ENCODE measurements around the gene LRRC27. TPM values are rescaled to one million over a fixed set of nuclear protein-coding genes. Genes with fewer than 3 reads are reported as not detected.
"Not testable (repeated sequence)": the region's sequence is repeated elsewhere in the genome, so short reads cannot be mapped to it uniquely, and the experiment has no call there.

The LRRC27 gene
- total and polyA plus RNA-seq, 2 donors (not counting 1 experiment from before 2014, with no cell fraction given), result 23.6 to 25.6 TPM

DNA sequence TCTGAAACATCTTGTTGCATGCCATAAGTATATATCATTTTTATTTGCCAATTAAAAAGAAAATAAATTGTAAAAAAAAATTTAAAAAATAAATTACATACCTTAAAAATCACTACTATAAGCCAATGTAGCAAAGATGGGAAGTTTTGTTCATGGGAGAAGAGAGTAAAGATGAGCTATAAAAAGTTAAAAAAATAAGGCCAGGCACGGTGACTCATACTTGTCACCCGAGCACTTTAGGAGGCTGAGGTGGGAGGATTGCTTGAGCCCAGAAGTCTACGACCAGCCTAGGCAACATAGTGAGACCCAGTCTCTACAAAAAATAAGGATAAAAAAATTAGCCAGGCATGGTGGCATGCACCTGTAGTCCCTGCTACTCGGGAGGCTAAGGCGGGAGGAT, 15.9 kb upstream of the LRRC27 start:
- Histone ChIP-seq H3K27me3 (replicated peaks in 1 of 4; ENCODE audit: control extremely low read depth in 1 of 4, control insufficient read depth in 3 of 4, insufficient read depth in 4 of 4, low read length in 3 of 4) (peaks cover 0 to 2% (median 0%) of the 10 kb centered on the region in 4 experiments), H3K27ac (ENCODE audit: low read length in 2 of 2) (no peak overlapping the region), H3K9ac (ENCODE audit: low read length) (no peak overlapping the region), H3K79me2 (ENCODE audit: control insufficient read depth, insufficient read depth, low read length) (no peaks in the 10 kb centered on the region), H3K4me1 (ENCODE audit: control insufficient read depth in 2 of 2, insufficient read depth in 2 of 2, low read length in 2 of 2) (no peaks in the 10 kb centered on the region), H4K20me1 (ENCODE audit: control insufficient read depth, insufficient read depth, low read length, poor library complexity, severe bottlenecking) (no peaks in the 10 kb centered on the region), H3K36me3 (replicated peaks in 1 of 2; ENCODE audit: control extremely low read depth in 1 of 2, control insufficient read depth in 1 of 2, extremely low read depth in 1 of 2, insufficient read depth in 2 of 2, low read length in 1 of 2) (no peaks in the 10 kb centered on the region), H3K4me2 (replicated peaks; ENCODE audit: low read depth, low read length, poor library complexity, severe bottlenecking) (no peak overlapping the region), H3K4me3 (ENCODE audit: control extremely low read depth in 1 of 5, extremely low read depth in 1 of 5, insufficient read depth in 1 of 5, low read depth in 2 of 5, low read length in 4 of 5) (no peak overlapping the region), H2AFZ (ENCODE audit: insufficient read depth, low read depth, low read length, poor library complexity, severe bottlenecking) (no peak overlapping the region), H3K9me3 (ENCODE audit: control extremely low read depth in 1 of 3, control insufficient read depth in 2 of 3, insufficient read depth in 1 of 3, low read length in 2 of 3) (peaks cover 1 to 11% (median 2%) of the 10 kb centered on the region in 3 donors)
- ChIA-PET POLR2A (no interaction called here), CTCF (interaction anchor here (0.7 kb wide), 1 partner anchor 135 kb away, joined by 3 read pairs; no protein-coding TSS in a partner anchor)
- intact Hi-C loops (cut with micrococcal nuclease), result no loop called here
- Mint-ChIP-seq H3K4me1 (peaks cover 5% of the 10 kb centered on the region), H3K4me3 (no peak overlapping the region), H3K27ac (no peak overlapping the region), H3K9me3 (ENCODE audit: insufficient read depth) (peaks cover 3% of the 10 kb centered on the region), H3K27me3 (peaks cover 6% of the 10 kb centered on the region)
- no peak for DNase-seq
- TF ChIP-seq, protein P1, sequence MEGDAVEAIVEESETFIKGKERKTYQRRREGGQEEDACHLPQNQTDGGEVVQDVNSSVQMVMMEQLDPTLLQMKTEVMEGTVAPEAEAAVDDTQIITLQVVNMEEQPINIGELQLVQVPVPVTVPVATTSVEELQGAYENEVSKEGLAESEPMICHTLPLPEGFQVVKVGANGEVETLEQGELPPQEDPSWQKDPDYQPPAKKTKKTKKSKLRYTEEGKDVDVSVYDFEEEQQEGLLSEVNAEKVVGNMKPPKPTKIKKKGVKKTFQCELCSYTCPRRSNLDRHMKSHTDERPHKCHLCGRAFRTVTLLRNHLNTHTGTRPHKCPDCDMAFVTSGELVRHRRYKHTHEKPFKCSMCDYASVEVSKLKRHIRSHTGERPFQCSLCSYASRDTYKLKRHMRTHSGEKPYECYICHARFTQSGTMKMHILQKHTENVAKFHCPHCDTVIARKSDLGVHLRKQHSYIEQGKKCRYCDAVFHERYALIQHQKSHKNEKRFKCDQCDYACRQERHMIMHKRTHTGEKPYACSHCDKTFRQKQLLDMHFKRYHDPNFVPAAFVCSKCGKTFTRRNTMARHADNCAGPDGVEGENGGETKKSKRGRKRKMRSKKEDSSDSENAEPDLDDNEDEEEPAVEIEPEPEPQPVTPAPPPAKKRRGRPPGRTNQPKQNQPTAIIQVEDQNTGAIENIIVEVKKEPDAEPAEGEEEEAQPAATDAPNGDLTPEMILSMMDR (IDR thresholded peaks at IDR 0.05), result no peak
- TF ChIP-seq EZH2 (IDR thresholded peaks at IDR 0.05; ENCODE audit: borderline replicate concordance, insufficient read depth, low read depth, low read length, poor library complexity, severe bottlenecking), result no peak
- no peak for ATAC-seq (ENCODE audit: low read depth)
- WGBS (ENCODE audit: insufficient coverage), result 100% methylated on average over 4 of the region's 5 CpGs

DNA sequence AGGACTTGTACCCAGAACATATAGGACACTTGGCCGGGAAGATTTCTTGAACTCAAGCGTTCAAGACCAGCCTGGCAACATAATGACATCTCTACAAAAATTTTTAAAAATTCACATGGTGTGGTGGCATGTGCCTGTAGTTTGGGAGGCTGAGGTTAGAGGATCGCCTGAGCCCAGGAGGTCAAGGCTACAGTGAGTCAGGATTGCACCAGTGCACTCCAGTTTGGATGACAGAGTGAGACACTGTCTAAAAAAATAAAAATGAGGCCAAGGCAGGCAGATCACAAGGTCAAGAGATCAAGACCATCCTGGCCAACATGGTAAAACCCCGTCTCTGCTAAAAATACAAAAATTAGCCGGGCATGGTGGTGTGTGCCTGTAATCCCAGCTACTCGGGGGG, 14.5 kb upstream of the LRRC27 start:
- H3K79me2 ChIP-seq (ENCODE audit: control insufficient read depth, insufficient read depth, low read length); H3K27ac Mint-ChIP-seq; H3K9ac ChIP-seq (ENCODE audit: low read length); CTCF ChIA-PET; H3K27me3 Mint-ChIP-seq; H3K4me1 ChIP-seq (ENCODE audit: control insufficient read depth in 2 of 2, insufficient read depth in 2 of 2, low read length in 2 of 2); H4K20me1 ChIP-seq (ENCODE audit: control insufficient read depth, insufficient read depth, low read length, poor library complexity, severe bottlenecking); intact Hi-C loops (cut with micrococcal nuclease); POLR2A ChIA-PET; H3K4me2 ChIP-seq (replicated peaks; ENCODE audit: low read depth, low read length, poor library complexity, severe bottlenecking); ATAC-seq (ENCODE audit: low read depth); DNase-seq; H3K4me3 Mint-ChIP-seq; H3K4me3 ChIP-seq (ENCODE audit: control extremely low read depth in 1 of 5, extremely low read depth in 1 of 5, insufficient read depth in 1 of 5, low read depth in 2 of 5, low read length in 4 of 5); H3K9me3 Mint-ChIP-seq (ENCODE audit: insufficient read depth); H2AFZ ChIP-seq (ENCODE audit: insufficient read depth, low read depth, low read length, poor library complexity, severe bottlenecking); H3K4me1 Mint-ChIP-seq; H3K27me3 ChIP-seq (replicated peaks in 1 of 4; ENCODE audit: control extremely low read depth in 1 of 4, control insufficient read depth in 3 of 4, insufficient read depth in 4 of 4, low read length in 3 of 4); H3K36me3 ChIP-seq (replicated peaks in 1 of 2; ENCODE audit: control extremely low read depth in 1 of 2, control insufficient read depth in 1 of 2, extremely low read depth in 1 of 2, insufficient read depth in 2 of 2, low read length in 1 of 2); H3K27ac ChIP-seq (ENCODE audit: low read length in 2 of 2): not testable (repeated sequence)
- peaks cover 1 to 11% (median 2%) of the 10 kb centered on the region in 3 donors for H3K9me3 ChIP-seq (ENCODE audit: control extremely low read depth in 1 of 3, control insufficient read depth in 2 of 3, insufficient read depth in 1 of 3, low read length in 2 of 3)
- 100% methylated on average over 4 of the region's 6 CpGs for WGBS (ENCODE audit: insufficient coverage)
